Activated naive CD4-positive, alpha-beta T cell treated with anti-CD3 and anti-CD28 coated beads, Interleukin-2, amount 50 U/mL, for 16 hours (primary cell): Measurements from ENCODE around the gene CEP164.

Source experiments
- DNase-seq: peaks from one replicate; pipeline ENCODE4 v3.0.0-alpha.2; 2020

Gene CEP164

DNA sequence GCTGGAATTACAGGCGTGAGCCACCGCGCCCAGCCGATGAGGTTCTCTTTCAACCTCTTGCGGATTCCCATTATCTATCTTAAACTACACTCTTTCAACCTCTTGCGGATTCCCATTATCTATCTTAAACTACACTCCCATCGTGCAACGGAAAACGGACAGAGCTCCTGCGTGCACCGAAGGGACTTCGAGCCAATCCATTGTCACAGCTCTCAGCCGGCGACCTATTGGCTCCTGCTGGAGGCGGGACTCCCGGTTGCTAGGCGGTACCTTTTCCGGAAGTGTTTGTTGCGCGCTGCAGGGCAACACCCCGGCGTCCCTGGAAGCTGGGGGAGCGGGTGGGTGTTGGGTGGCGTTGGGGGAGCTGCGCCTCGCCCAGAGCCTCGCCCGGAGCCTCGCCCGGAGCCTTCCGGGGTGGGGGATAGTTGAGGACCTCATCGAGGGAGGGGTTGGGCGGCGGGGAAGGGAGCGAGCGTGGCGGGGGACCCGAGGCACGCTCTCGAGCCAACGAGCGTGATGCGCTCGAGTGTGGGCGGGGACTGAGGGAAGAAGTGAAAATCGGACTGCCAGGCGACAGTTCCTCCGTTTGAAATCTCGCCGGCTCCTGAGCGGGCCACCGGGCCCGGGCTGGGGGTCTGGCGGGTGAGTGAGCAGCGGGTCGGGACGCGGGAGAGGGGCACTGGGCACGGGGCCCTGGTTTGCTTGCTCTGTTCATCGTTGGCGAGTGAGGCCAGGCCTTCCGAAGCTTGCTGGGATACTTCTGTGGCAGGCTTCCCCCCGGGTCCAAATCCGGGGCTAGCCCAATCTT is at the start of gene CEP164:
Gene CEP164 (plus strand): TSS at position 288 of the 808 bp plus-strand sequence. CDS start 10,733 bp downstream, outside the sequence.
- peak; percentile 94 for DNase-seq

DNA sequence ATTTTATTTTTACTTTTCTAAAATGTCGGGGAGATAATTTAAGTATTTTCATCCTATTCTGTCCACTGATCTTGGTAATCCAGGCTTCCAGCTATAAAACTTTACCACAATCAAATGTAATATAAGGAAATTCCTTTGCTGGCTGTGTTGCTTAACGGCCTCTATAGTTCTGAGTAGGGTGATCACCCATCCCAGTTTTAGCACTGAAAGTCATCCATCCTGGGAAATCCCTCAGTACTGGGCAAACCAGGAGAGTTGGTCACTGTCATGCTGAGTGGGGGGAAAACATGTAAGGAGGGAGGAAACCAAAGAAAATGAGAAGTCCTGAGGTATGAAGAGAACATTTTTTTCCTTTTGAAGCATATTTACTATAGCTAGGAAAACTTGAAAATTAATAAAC is 49.3 kb upstream of the CEP164 start:
- DNase-seq = no peak

DNA sequence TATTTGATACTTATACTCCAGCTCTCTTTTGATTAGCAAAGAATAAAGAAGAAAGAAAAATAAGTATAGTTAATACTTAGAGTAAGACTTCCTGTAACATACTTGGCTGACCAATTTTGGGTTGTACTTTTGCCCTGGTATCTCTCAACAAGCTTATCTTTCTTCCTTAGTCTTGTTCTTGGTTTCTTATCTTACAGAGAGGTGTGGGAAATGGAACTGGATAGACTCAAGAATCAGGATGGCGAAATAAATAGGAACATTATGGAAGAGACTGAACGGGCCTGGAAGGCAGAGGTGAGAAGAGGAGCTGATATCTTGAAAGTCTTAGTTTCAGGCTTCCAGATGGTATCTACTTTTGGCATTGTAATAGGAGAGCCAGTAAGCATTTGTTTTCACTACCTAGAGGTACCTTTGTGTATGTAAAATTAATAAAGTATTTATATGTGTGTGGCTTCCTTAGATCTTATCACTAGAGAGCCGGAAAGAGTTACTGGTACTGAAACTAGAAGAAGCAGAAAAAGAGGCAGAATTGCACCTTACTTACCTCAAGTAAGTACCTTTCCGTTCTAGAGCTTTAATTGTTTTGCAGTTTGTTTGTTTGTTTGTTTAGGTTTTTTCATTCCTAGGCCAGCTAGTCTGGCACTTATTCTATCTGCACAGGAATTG is 47.8 kb upstream of the CEP164 start:
- DNase-seq = no peak

DNA sequence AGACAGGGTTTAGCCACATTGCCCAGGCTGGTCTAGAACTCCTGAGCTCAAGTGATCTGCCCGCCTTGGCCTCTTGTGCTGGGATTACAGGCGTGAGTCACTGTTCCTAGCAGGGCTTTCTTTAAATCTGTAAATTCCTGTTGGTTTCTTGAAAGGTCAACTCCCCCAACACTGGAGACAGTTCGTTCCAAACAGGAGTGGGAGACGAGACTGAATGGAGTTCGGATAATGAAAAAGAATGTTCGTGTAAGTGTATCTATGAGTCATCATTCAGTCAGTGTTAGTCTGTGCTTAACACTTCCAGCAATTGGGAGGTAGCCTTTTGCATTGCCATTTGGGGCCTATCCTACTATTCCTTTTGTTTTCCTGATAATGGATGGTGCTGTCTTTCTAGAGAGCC is 46.5 kb upstream of the CEP164 start:
- DNase-seq = no peak

DNA sequence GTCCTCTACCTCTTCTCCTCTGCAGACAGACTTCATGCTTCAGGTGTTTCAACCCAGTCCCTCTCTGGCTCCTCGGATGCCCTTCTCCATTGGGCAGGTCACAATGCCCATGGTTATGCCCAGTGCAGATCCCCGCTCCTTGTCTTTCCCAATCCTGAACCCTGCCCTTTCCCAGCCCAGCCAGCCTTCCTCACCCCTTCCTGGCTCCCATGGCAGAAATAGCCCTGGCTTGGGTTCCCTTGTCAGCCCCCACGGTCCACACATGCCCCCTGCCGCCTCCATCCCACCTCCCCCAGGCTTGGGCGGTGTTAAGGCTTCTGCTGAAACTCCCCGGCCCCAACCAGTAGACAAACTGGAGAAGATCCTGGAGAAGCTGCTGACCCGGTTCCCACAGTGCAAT is 45.8 kb upstream of the CEP164 start:
- no peak for DNase-seq

DNA sequence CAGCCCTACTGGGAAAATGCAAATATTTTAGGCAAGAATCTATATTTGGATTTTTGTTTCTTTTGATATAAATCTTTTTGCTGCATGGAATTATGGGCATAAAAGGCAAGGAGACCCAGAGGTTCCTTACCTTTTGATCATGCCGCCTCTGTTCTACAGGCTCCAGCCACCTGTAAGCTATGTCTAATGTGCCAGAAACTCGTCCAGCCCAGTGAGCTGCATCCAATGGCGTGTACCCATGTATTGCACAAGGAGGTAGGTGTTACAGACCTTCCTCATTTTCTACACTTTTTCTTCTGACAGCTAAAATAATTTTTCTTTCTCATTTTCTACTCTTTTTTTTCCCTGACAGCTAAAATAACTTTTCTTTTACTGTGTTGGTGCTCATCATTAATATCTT is 44.7 kb upstream of the CEP164 start:
- DNase-seq = no peak

DNA sequence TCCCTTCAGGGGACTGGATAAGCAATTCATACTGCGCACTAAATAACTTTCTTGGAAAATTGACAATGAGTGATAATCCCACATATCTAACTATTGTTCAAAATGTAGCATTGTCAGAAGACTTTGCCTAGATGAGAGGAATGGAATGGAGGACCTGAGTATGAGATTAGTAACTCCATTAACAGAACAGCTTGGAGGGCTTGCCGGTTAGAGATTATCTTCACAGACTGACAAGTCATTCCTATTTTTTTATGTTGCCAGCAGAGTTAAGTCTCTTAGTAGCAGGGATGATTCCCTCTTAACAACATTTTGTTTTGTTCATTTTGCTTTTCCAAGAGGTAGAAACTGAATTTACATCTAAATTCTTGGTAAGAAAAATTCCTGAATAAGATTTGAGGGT is 43.6 kb upstream of the CEP164 start:
- no peak for DNase-seq

DNA sequence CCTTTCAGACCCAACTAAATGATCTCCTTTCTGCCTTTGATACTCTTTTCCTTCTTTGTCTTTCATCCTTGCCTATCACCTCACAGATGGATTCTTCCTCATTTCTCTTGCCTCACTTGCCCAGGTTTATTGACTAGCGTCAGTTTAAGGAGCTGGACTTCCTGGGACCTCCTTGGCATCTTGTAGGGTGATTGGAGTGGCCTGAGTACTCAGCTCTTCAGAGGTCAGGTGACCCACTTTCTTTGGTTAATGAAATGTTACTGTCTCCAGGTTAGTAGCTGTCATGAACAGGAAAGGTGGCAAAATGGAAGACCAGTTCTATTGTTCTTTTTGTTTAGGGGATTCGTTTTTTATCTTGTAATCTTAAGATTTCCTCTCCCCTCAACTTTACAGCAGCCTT is 41.1 kb upstream of the CEP164 start:
- DNase-seq = no peak

DNA sequence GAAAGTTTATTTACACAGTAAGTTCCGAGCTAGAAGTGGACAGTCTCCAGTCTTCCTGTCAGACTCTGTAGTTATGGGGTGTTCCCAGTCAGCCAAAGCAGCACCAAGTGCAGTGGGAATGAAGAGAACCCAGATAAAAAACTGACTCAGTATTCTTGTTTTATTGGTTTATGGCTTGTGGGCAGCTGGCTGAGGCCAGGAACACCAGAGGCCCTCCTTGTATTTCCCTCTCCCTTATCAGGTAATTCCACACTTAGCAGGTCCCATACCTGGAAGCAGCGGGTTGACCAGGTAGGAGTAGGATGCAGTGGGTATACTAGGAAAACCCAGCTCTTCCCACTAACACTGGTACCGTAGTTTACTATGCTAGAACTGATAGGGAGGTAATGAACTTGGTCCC is 40.0 kb upstream of the CEP164 start:
- DNase-seq = no peak

DNA sequence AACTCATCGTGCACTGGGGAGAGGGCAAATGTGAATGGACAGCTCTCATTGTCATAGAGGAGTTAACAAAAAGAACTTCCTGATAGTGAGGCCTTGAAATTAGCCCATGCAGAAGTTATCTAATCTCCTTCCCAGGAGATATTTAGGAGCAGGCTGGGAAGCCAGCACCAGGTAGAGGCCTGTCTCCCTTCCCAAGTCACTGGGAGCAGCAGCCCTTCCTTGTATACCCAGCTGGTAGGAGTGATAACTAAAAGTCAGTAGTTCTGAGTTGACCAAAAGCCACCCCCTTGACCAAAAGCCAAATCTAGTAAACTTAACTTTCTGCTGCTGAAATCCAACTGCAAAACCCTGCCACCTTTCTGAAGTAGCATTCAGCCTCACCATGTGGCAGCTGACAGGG is 37.9 kb upstream of the CEP164 start:
- DNase-seq = no peak

DNA sequence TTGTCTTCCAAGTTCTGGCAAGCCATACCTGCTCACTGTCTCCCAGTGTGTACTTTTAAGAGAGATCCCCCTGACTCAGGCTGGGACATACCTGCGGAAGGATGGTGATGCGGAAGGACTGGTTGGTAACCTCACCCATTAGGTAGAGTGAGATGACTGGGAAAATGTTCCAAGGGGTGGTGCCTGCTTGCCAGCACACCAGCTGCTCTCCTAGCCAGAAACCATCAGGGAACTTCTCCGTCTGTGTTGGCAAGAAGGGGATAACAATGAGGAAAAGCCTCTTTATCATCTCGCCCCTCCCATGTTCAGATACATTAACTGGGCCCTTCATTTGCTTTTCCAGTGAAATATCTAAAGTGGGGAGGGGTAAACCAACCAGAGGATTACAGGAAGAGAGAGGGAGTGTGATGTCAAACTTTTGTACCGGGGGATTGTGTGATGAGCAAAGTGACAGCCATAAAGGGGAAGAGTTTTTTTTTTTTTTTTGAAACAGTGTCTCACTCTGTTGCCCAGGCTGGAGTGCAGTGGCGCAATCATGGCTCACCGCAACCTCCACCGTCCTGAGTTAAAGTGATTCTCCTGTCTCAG is 36.8 kb upstream of the CEP164 start, which contains the start of gene BACE1-AS:
Gene BACE1-AS (plus strand): TSS at position 538 of the 588 bp plus-strand sequence.
- no peak for DNase-seq

DNA sequence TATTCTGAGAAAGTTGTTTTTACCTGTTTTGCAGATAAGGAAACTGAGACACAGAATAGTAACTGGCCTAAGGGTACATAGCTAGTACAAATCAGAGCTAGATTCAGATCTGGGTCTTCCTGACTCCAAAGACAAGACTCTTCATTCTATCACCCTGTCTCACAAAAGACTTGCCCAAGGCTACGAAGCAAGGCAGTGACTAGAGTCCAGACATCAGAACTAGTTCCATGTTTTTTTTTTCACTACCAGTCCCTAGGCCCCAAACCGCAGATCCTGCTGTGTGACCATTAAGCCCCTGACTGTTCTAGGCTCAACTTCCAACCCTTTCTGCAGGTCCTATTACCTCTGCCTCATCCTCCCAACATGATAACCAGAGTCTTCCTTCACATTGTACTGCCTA is 35.0 kb upstream of the CEP164 start:
- DNase-seq = no peak

DNA sequence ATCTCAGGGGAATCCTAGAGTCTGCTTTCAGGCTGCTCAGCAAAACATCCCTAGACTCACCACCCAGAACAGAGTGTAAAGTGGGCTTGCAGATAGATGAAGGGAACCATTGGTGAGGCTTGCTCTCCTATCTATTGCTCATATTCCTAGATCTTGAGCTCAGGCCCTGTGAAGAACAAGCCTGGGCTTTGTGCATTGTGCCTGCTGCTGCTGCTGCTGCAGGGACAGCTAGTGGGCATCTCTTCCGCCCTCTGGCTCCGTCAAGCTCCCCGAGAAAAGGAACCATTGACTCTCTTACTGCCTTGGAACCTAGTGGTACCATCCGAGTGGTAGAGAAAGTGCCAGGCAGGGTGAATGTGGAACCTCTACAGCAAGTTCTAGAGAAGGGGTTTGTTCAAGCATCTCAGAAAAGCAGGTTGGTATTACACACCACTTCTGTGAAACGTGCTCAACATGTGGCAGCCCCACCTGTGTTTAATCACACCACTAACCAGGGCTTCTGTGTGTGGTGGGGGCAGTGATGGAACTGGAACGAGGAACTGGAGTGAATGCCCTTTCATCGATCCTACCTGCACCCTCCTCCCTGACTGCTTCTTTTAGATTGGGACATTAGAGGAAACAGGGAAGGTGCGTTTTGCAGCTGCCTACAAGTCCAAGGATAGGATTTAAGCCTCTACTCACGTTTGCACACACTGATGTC is 32.1 kb upstream of the CEP164 start:
- DNase-seq = no peak

DNA sequence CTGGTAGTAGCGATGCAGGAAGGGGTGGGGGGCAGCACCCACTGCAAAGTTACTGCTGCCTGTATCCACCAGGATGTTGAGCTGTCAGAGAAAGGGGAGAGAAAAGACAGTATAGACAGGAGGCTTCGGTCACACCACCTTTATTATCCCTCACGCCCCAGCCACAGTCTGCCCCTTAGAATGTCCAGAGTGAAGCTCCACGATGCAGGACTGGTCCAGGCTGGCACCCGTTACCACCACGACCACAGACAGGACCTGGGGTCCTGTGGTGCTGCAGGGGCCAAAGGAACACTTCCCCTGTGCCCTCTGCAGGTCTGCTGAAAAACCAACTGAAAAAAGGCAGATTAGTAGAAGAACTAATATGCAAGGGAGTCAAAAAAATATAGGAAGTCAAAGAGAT is 30.8 kb upstream of the CEP164 start:
- no peak for DNase-seq

DNA sequence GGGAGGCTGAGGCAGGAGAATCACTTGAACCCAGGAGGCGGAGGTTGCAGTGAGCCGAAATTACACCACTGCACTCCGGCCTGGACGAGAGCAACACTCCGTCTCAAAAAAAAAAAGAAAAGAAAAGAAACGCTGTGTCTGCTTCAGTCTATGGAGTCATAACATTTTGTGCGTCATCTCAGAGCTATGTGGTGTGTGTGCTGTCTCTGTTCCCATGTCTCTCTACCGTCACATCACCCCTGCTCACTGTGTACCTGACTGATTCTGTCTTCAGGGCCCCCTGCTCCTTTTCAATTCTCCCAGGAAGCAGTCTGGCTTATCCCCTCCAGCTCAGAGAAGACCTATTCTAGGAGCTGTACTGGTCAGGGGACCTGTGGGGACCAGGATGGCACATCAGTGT is 29.5 kb upstream of the CEP164 start:
- no peak for DNase-seq

DNA sequence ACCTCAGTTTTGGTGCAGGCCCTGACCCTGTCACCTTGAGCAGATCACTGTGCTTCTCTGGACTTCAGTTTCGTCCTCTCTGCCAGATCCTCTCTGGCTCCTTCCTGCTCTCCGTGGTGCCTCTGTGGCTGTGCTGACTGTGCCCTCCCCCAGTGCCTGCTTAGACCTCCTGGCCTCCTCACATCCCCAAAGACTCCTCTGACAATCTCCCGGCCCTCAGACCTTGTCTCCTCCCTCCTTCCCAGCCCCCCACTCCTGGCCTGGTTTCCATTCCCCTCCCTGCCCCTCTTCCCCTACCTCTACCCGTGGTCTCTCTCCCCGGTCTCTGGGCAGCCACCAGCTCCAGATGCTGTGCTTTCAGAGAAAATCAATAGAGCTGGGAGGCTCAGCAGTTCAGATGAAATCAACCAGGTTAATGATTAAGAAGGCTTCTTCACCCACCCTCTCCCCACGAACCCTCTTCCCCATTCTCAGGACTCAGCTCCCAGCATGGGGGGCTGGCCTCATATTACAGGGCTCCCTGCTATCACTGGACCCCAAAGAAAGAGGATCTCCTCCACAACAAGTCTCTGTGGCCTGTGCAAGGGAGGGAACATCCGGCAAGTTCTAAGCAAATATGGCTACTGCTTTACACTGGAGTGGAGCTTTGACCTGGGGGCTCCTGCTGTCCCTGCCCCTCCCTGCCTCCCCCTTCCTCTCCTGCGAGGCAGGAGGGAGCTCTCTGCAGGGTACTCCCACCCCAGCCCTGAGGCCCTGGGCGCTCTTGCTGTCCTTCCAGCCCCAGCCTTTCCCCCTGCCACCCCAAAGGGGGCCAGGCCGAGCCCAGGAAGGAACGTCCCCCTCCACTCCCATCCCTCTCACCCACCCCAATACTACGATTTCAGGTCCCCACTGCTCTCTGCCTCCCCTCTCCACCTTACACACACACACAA is 28.0 kb upstream of the CEP164 start:
- DNase-seq = no peak

DNA sequence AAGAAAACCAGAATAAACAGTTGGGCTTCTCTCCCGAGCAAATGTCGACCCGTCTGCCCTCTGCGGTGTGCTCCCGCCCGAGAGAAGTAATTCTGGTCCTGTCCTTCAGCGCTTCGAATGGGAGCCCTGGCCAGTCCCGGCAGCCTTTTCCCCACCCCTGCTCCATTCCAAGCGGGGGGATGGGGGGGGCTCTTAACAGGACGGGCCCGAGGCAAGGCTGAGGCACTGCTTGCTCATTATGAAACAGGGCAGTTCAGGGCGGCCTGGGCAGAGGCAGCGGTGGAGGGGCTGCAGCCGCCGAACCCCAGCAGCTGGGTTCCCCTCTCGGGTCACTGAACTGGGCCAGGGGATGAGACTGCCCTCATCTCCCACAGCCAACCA is 27.4 kb upstream of the CEP164 start:
- DNase-seq = no peak

DNA sequence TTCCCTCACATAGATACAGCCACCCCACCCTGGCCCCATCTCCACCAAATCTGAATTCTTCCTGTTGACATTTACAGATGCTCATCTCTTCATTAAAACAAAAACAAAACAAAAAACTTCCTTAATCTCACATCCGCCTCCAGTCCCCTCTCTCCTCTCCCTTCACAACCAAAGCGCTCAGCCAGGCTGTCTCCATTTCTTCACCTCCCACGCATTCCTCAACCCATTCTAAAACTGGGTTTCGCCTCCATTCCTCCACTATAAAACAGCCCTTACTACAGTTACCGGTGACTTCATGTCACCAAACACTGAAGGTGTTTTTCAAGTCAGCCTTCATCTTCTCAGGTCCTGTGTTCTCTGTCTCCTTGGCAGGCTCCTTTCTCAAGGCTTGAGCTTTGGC is 26.9 kb upstream of the CEP164 start:
- DNase-seq = no peak

DNA sequence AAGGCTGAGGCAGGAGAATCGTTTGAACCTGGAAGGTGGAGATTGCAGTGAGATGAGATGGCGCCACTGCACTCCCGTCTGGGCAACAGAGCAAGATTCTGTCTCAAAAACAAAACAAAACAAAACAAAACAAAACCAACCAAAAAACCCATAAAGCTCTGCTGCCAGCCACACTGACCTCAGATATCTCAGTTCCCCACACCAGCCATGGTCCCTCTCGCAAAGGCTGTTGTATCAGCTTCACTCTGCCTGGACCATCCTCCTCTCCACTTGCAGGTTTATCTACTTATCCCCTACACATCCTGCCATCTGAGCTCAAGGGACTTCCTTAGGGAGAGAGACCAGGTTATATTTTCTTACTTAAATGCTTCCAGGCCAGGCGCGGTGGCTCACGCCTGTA is 25.4 kb upstream of the CEP164 start:
- no peak for DNase-seq

DNA sequence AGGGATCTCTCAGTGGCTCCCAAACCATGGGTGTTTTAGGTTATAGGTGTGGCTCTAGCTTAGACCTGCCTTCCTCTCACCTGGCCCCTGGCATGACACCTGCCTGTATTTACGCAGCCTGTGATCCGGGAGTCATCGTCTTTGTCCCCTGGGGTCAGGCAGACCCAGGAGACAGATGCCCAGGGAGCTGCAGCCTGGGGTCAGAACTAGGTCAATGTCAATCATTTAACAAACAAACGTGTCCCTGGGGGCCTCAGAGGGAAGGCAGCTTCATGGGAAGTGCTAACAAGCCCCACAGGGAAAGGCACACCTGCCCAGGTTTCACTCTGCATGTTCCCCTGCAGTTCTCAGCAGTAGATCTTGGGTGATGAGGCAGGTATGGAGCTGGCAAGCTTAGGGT is 24.6 kb upstream of the CEP164 start:
- no peak for DNase-seq

DNA sequence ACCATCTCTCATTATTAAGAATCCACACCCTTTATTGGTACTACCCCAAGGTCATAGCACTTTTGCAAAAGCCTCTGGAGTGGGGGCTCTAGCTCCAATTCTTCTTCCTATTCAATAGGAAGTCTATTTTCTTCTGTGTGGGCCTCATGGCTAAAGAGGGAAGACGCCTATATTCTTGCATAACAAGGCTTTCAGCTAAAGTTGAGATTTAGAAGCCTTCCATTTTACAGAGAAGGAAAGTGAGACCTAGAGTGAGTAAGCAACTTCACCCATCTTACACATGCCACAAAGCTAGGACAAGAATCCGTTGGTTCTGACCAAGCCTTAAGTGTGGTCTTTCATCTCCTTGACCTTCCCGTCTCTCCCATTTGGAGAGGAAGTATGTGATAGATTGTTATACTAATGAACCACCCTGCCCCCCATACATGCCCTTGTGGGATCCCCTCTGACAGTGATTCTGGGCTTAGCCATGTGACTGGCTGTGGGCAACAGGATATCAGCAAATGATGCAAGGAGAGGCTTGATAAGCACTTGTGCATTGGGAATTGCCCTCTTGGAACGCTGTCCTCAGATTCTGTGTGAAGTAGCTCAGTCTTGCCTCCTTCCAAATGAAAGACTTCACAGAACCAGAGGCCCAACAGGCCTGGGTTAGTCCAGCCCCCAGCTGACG is 23.9 kb upstream of the CEP164 start:
- DNase-seq = no peak

DNA sequence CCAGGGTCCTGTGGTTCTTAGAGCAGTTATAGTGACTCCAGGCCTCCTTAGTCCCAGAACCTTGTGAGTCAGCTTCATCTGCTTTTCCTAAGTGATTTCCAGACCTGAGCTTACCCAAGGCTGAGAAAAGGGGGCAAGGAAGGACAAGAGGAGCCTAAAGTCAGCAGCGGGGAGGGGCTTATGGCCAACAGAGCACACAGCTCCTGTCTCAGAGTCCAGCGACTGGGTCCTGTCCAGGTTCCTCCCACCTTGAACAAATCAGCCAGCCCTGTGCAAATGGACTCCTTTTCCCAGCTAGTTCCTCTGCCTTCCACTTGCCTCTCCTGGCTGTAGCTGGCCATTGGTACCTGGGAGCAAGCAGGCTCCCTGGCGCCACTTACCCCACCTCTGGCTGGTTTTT is 22.5 kb upstream of the CEP164 start:
- DNase-seq = no peak
